Nephron (organoid): ENCODE measurements around the gene OR6K2.

Source experiments
- H3K27ac Mint-ChIP-seq, 3 experiments: 2 replicates each; pipeline ENCODE4 v1.8.0; 2020; ENCODE audit warnings: mixed read lengths in 3 of 3, mild to moderate bottlenecking in 2 of 3, moderate library complexity in 1 of 3
- H3K27me3 Mint-ChIP-seq: 2 replicates; pipeline ENCODE4 v1.8.0; 2021; ENCODE audit warnings: low read depth, mild to moderate bottlenecking, moderate library complexity, mixed read lengths
- H3K36me3 Mint-ChIP-seq: 2 replicates; pipeline ENCODE4 v1.8.0; 2020; ENCODE audit warnings: low read depth, mixed read lengths
- H3K4me1 Mint-ChIP-seq: 2 replicates; pipeline ENCODE4 v1.8.0; 2020; ENCODE audit warnings: mixed read lengths
- H3K4me3 Mint-ChIP-seq, 3 experiments: 2 replicates each; pipeline ENCODE4 v1.8.0; 2020; ENCODE audit warnings: mild to moderate bottlenecking in 3 of 3, mixed read lengths in 3 of 3, moderate library complexity in 2 of 3
- H3K9me3 Mint-ChIP-seq: 2 replicates; pipeline ENCODE4 v1.8.0; 2020; ENCODE audit warnings: mixed read lengths
- TF ChIP-seq, protein P1 (sequence below), 3 experiments: fragments of 200-600 bp; sonication (generic); IDR thresholded peaks; one replicate each; pipeline ENCODE4 v1.5.0; 2021; ENCODE audit warnings: antibody characterized with exemption in 3 of 3; ENCODE audit not compliant: unreplicated experiment in 3 of 3

The OR6K2 gene

DNA sequence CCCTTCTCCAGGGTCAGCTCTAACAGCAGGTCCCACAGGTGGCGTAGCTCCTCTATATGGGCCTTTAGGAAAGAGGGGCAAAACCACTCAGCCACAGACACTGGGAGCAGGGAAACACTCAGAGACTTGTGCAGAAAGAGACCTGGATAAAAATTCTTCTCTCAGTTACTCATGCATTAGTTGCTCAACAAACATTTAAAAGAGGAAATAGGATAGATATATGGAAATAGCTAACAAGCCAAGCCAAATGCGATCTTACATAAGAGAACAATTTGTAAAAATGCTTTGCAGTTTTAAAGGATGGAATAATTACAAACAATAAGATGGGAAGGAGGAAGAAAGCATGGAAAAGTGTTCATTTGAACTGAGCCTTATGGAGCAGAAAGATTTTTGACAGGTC, 18.8 kb downstream of the OR6K2 start:
- Mint-ChIP-seq H3K4me3 (no peak overlapping the region), H3K27ac (no peak overlapping the region), H3K4me1 (no peaks in the 10 kb centered on the region), H3K36me3 (no peaks in the 10 kb centered on the region), H3K9me3 (no peaks in the 10 kb centered on the region), H3K27me3 (no peaks in the 10 kb centered on the region)
- TF ChIP-seq, protein P1, sequence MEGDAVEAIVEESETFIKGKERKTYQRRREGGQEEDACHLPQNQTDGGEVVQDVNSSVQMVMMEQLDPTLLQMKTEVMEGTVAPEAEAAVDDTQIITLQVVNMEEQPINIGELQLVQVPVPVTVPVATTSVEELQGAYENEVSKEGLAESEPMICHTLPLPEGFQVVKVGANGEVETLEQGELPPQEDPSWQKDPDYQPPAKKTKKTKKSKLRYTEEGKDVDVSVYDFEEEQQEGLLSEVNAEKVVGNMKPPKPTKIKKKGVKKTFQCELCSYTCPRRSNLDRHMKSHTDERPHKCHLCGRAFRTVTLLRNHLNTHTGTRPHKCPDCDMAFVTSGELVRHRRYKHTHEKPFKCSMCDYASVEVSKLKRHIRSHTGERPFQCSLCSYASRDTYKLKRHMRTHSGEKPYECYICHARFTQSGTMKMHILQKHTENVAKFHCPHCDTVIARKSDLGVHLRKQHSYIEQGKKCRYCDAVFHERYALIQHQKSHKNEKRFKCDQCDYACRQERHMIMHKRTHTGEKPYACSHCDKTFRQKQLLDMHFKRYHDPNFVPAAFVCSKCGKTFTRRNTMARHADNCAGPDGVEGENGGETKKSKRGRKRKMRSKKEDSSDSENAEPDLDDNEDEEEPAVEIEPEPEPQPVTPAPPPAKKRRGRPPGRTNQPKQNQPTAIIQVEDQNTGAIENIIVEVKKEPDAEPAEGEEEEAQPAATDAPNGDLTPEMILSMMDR (IDR thresholded peaks at IDR 0.05; ENCODE audit: unreplicated experiment in 3 of 3) = no peak

DNA sequence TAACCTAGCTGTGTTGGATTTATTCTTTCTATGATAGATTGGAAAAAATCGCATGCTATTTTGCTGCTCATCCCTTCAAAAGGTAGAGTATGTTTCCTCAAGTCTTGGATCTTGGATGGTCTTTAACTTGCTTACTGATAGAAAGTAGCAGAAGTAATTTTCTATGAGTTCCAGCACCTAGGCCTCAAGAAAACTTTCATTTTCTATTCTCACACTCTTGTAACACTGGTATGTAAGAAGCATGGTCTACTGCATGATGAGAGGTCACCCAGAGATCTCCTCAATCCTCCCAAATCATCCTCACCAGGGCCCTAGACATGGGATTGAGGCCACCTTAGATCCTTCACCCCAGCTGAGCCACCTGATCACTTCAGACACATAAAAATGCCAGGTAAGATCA, 21.2 kb downstream of the OR6K2 start:
- no peaks in the 10 kb centered on the region for H3K9me3 Mint-ChIP-seq
- H3K36me3 Mint-ChIP-seq = no peaks in the 10 kb centered on the region
- H3K27ac Mint-ChIP-seq = no peak overlapping the region
- no peaks in the 10 kb centered on the region for H3K27me3 Mint-ChIP-seq
- TF ChIP-seq, protein P1 (IDR thresholded peaks at IDR 0.05; ENCODE audit: unreplicated experiment in 3 of 3) = no peak
- no peaks in the 10 kb centered on the region for H3K4me1 Mint-ChIP-seq
- no peak overlapping the region for H3K4me3 Mint-ChIP-seq

DNA sequence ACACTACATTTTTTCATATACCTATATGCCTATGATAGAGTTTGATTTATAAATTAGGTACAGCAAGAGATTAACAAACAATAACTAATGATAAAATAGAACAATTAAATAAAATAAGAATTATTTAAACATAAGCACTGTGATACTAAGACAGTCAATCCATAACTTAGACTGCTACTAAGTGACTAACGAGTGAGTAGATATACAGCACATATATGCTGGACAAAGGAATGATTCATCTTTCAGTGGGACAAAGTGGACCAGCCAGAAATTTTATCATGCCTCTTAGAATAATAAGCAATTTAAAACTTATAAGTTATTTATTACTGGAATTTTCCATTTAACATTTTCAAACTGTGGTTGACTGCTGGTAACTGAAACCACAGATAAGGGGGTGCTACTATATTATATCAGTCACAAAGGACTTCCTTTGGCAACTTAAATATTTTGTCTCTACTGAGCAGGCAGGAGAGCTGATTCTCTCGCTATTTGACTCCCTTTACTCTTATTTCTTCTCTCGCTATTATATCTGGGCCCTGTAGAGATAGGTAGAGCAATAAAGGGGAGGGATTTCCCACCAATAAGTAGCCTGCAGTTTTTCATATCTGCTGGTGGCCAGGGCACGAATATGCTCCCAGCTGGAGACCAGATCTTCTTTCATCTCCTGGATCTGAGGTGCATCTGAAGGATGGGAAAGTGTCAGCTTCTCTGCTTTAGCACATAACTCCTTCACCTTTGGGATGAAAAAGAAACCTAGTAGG, 24.7 kb downstream of the OR6K2 start:
- H3K4me1 Mint-ChIP-seq = no peaks in the 10 kb centered on the region
- no peaks in the 10 kb centered on the region for H3K36me3 Mint-ChIP-seq
- TF ChIP-seq, protein P1 (IDR thresholded peaks at IDR 0.05; ENCODE audit: unreplicated experiment in 3 of 3) = no peak
- no peak overlapping the region for H3K27ac Mint-ChIP-seq
- H3K4me3 Mint-ChIP-seq = no peak overlapping the region
- H3K27me3 Mint-ChIP-seq = no peaks in the 10 kb centered on the region
- no peaks in the 10 kb centered on the region for H3K9me3 Mint-ChIP-seq

DNA sequence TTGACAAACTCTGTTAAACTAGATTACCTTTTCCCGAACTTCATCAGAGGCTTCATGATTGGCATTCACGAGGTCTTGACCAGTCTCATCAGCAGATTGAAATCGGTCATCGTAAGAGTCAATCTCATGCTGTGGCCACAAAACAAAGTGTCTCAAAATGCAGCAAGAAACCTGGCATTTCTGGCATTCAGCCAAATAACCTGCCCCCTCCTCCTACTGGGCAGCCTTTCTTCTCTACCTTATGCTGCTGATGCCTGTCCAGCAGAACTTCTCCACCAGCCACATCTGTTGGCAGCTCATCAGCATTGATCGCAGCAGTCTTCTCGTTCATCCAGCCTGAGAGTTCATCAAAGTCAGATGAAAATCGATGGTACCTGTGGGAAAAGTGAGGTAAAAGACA, 26.1 kb downstream of the OR6K2 start:
- H3K9me3 Mint-ChIP-seq = no peaks in the 10 kb centered on the region
- H3K4me3 Mint-ChIP-seq = no peak overlapping the region
- H3K36me3 Mint-ChIP-seq = no peaks in the 10 kb centered on the region
- no peak overlapping the region for H3K27ac Mint-ChIP-seq
- TF ChIP-seq, protein P1 (IDR thresholded peaks at IDR 0.05; ENCODE audit: unreplicated experiment in 3 of 3) = no peak
- H3K4me1 Mint-ChIP-seq = no peaks in the 10 kb centered on the region
- H3K27me3 Mint-ChIP-seq = no peaks in the 10 kb centered on the region

DNA sequence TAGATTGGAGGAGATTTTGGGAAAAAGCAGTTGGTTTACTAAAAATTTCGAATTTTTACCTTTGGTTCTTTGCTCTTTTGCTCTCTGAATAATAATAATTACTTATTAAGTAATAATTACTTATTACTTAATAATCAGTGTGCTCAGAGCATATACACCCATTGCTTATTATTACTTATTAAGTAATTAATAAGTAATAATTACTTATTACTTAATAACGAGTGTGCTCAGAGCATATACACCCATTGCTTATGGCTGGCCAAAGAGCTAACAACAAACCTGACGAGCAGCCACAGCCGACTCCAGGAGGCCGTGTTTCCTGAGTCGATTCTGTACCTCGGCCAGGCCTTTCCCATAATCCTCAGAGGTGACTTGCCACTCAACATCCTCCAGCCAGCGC, 34.4 kb downstream of the OR6K2 start:
- TF ChIP-seq, protein P1 (IDR thresholded peaks at IDR 0.05; ENCODE audit: unreplicated experiment in 3 of 3) = no peak
- Mint-ChIP-seq H3K27me3 (no peaks in the 10 kb centered on the region), H3K9me3 (no peaks in the 10 kb centered on the region), H3K36me3 (no peaks in the 10 kb centered on the region), H3K27ac (no peak overlapping the region), H3K4me1 (no peaks in the 10 kb centered on the region), H3K4me3 (no peak overlapping the region)

DNA sequence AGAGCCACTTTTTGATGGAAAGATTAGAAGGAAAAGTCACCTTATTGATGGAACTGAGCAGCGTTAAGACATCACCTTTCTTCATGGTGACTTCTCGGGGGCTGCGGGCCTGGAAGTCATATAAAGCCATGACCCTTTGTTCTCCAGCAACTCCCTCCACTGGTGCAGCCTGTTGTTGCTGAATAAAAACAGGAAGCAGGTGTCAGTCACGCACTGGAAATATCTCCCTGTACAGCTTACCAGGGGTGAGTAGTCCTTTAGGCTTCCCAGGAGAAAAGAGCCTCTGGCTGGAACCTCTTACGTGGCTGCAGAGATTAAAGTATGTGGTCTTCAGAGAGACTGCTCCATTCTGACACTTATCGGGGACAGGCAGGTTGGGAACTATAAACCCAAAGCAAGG, 45.9 kb downstream of the OR6K2 start:
- no peaks in the 10 kb centered on the region for H3K9me3 Mint-ChIP-seq
- no peak overlapping the region for H3K27ac Mint-ChIP-seq
- H3K4me1 Mint-ChIP-seq = no peaks in the 10 kb centered on the region
- H3K4me3 Mint-ChIP-seq = no peak overlapping the region
- no peaks in the 10 kb centered on the region for H3K27me3 Mint-ChIP-seq
- TF ChIP-seq, protein P1 (IDR thresholded peaks at IDR 0.05; ENCODE audit: unreplicated experiment in 3 of 3) = no peak
- H3K36me3 Mint-ChIP-seq = no peaks in the 10 kb centered on the region
